DMS153 treated with DMSO at 0.1 percent for 48 hours (cell line): ENCODE data around the gene ERF.
A peak's percentile ranks its signal among the peaks of the same experiment; 100 is the strongest.

ENCODE experiments used
- DNase-seq: peaks from one replicate; lab custom pipeline; 2025; ENCODE audit not compliant: unreplicated experiment; lab: John Stamatoyannopoulos, UW

ERF gene

DNA sequence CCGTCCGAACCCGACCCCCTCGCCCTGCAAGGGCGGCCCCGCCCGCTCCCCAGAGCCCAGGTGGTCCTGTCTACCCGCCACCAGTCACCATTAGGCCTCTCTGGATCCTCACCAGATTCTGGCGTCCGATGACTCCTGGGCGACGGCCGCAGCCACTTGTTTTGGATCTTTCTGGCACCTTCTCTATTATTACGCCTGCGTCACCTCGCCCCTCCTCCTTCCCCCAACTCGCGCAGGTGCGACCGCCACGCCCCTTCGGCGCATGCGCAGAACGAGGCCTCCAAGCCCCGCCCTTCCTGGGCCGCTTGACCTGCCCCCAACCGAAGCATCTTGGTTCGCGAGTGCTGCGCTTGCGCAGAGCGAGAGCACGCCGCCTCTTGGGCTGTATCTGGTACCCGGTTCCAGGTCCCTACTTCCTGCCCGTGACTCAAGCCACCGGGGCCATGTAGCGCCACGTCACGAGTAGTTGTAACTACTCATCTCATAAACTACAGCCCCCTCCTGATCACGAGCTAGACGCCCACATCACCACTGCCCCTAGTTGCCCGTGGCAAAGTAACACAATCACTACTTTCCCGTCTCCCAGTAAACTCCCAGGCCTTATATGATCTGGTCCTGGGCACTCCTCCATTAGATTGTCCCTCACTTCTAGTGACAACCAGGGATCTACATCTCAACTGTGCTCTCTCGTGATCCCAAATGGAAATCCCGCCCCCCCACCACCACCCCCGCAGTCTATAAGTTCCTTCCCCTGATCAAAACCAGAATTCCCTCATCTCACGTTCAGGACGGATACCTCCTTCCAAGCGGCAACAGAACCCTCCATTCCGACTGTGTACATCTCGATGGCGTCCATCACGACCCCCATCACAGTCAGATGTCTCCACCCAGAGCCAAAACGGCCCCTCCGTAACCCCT is 37.1 kb downstream of the ERF start, which contains the start of gene DEDD2:
Gene DEDD2, minus strand, starts transcription at position 158 of the 918 bp plus-strand sequence. CDS start 670 bp downstream, outside the sequence.
- peak; percentile 99 for DNase-seq

- peak; percentile 39 for DNase-seq
Measured at GRCh38 chr19:42216653-42217519, 38.0 kb downstream of the ERF start.

DNA sequence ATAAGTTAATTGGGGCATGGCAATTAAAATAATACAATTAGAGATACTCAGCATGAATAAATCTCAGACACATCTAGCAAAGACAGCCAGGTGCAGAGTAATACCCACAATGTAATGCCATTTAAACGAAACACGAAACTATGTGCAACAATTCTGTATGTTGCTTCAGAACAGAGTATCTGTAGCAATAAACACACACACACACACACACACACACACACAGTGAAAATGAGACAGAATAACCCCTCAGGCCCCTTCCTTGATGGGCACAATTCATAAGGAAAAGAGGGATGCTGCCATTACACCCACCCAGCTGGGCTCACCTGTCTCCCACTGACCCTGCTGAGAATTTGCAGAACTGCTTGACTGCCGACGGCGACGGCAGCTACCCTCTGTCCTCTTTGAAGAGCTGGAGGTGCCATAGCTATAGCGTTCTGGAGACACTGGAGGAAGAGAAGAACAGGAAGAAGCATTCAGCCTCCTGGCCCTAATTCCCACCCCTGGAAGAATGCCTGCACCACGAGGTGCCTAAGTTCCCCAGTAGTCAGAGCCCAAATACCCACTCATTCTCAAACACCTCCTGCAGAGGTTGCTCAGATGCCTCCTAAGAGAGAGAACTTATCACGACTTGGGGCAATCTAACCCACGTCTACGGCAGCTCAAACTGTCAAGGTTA is 40.0 kb downstream of the ERF start:
- no peak for DNase-seq

- DNase-seq, result no peak
Measured at GRCh38 chr19:42212886-42213285, 42.0 kb downstream of the ERF start.

DNA sequence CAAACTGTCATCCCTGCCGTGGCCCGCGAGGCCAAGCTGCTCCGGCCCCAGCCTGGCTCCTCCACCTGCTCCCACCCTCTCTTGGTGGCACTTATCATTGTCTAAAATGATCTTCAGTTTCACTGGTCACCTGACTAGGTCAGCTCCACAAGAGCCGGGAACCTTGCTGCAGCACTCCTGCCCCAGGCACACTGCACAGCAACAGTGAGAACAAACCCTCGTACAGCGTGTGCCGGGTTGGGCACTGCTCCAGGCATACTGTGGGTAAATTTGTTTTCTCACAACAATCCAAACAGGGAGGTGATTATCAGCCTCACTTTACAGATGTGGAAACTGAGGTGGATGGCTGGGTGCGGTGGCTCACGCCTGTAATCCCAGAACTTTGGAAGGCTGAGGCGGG is 46.3 kb downstream of the ERF start:
- no peak for DNase-seq

GRCh38 chr19:42207767-42208271 is 47.1 kb downstream of the ERF start:
- no peak for DNase-seq

DNA sequence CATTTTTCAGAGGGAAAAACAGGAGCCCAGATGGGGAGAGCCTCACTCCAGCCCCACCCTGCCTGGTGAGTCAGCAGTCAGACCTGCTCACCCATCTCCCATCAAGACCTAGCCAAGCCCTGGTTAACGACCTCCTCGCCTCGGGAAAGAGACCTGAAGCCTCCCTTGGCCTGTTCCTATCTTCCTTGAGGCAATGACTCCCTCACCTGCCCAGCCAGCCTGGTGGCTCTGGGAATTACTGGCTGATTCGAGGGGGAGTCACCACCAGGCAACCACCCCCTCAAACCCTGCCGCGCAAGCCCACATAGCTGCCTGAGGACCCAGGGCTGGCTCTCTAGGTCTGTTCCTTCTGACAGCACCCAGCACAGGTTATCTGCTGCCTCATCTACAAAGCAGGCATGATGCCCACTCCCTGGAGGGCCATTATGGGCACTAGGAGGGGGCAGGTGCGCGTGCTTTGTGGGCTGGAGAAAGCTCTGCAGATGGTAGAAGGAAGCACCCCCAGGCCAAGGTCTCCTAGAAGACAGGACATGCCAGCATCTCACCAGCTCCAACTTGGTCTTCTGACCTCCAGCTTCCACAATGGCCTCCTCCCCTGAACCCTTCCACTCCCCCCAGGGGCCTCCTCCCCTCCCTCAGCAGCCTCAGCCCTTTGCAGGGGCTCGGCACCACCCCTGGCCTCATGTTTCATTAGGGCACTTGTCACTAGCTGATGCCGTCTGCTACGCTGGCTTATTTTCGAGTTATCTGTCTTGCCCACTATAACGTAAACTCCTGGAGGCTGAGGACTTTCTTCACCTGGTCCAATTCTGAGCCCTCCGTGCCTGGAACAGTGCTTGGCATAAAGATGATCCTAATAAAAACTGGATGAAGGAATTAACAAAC is 47.8 kb downstream of the ERF start:
- no peak for DNase-seq

GRCh38 chr19:42204664-42205063 is 50.3 kb downstream of the ERF start:
- DNase-seq, result no peak

DNA sequence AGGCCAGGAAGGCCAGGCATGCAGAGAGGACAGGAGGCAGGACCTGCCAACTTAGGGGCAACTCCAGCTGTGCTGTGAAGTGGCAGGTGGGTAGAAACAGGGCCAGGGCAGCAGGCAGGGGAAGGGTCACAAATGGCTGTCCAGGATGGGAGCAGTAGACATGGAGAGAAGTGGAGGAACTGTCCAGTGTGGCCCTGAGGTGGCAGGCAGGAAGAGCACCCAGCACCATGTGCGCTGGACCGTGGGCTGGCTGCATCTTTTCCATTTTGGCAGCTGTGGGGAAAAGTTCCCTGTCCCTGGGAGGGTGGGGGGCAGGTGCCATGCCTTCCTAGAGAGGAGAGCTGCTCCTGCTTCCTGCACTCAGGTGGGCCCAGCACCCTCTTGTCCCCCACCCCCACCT is 51.2 kb downstream of the ERF start:
- no peak for DNase-seq

- no peak for DNase-seq
Measured at GRCh38 chr19:42202290-42202880, 52.5 kb downstream of the ERF start.

DNA sequence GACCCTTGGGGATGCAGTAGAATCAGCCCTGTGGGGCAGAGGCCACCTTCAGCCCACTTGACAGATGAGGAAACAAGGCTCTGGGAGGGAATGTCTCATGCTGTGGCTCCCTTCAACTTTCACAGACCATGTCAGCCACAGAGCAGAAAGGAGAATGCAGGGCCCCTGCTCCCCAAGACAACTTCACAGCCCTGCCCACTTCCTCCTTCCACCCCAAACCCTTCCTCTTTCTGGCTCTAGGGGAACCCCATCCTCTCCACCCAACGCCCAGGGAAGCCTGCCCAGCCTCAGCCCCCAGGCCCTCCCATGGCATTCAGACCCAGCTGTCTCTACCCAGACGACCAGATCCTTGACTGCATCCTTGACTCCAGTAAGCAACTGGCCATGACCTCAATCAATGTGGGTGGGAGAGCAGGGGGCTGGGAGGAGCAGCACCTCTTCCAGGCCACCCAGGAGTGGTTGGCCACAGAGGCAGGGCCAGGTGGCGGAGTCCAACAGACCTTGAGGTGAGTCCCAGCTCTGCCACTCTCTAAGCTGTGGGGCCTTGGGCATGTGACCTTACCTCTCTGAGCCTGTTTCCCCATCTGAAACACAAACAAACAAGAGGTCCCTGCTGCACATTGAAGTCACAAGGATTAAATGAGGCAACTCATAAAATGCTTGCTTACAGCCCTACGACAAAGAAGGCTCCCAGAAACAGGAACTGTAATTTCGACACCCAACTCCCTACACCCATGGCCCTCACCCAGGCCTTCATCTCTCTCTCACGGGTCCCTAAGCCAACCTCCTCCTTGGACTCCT is 53.2 kb downstream of the ERF start:
- no peak for DNase-seq

- no peak for DNase-seq
Measured at GRCh38 chr19:42200116-42200715, 54.7 kb downstream of the ERF start.

DNA sequence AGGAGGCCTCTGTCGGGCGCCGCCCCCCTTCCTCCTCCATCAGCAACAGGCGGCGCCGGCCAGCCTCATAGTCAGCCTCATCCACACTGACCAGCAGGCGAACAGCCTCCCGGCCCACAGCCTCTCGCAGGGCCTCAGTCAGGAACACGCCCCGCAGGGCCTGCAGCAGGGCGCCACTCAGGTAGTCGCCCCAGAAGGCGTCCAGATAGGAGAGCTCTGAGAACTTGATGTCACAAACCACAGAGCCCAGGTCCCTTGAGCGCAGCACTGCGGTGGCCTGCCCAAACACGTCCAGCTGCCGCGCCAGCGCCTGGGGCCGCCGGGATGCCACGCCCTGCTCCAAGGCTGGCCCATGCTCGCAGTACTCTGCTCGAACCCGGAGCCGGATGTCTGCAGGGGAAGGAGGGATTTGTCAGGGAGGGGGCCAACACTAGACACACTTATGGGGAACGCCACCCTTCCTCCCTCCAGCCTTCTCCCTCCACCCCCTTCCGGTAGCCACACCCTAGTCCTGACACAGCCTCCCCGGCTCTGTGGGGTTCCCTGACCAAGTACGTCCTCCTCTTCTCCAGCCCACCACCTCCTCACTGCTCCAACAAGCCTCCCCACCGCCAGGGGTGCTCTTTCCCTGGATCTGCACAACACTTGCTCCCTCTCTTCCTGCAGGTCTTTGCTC is 55.4 kb downstream of the ERF start:
- DNase-seq, result peak; percentile 28

DNA sequence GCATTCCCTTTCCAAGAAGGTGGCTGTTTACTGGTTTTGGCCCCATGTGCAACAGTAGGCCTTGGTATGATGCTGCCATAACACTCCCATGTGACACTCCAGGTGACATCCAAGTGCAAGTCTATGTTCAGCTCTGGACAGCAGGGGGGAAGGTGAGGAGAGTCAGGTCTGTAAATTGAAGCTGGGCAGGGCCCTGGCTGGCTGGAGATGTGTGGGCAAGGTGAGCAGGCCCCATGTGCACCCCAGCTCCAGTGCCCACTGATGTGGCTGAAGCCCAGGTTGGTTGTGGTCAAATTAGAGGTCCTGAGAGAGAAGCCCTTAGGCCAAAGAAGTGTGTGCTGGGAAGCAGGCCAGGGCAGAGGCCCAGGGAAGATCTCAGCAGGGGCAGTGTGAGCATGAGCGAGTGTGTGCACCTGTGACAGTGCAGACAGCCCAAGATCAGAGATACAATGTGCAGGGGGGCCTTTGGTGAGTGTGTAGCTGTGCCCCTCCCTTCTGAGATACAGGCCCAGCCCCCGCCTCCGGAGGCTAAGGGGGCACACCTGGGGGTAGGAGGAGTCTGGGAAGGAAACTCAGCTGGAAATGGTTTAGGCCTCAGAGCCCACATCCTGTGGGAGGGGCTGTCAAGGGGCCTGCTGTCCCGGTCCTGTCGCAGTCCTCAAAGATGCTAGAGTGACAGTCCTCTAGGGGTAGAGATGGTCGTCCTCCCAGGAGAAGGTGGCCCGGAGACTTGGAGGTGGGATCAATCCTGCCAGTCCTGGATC is 56.1 kb downstream of the ERF start:
- DNase-seq, result no peak
